Fibroblast of lung (primary cell): ENCODE data around the gene ZFYVE27. TPM values are rescaled to one million over a fixed set of nuclear protein-coding genes. Genes with fewer than 3 reads are reported as not detected.
A peak's percentile ranks its signal among the peaks of the same experiment; 100 is the strongest.

Source experiments
- DNase-seq, 2 donors: peaks; one replicate each; pipeline versions ENCODE4 v3.0.0 to v3.0.0-alpha.2; 2010; ENCODE audit warnings: low read depth in 2 of 2
- H2AFZ ChIP-seq: 2 replicates; pipeline ENCODE4 v1.5.1; 2012; ENCODE audit warnings: low read length, control low read depth, inconsistent platforms
- H3K27ac ChIP-seq: 2 replicates; pipeline ENCODE4 v1.5.1; 2011; ENCODE audit warnings: low read length, control low read depth; ENCODE audit not compliant: insufficient read depth
- H3K27me3 ChIP-seq: 2 replicates; pipeline ENCODE4 v1.5.1; 2011; ENCODE audit warnings: mild to moderate bottlenecking, low read length; ENCODE audit not compliant: control insufficient read depth, insufficient read depth
- H3K36me3 ChIP-seq: 2 replicates; pipeline ENCODE4 v1.5.1; 2011; ENCODE audit warnings: low read length; ENCODE audit not compliant: control insufficient read depth, insufficient read depth
- H3K4me1 ChIP-seq: 2 replicates; pipeline ENCODE4 v1.5.1; 2011; ENCODE audit warnings: low read length; ENCODE audit not compliant: control insufficient read depth, insufficient read depth; ENCODE audit errors: extremely low read depth
- H3K4me2 ChIP-seq: 2 replicates; pipeline ENCODE4 v1.5.1; 2011; ENCODE audit warnings: low read length, control low read depth; ENCODE audit not compliant: insufficient read depth; ENCODE audit errors: extremely low read depth
- H3K4me3 ChIP-seq, 4 experiments: fragments of 200-600 bp in 1 of 4; sonication (generic) in 1 of 4; replicated peaks in 1 of 4; 2 replicates each; pipeline ENCODE4 v1.5.1; 2011 to 2016; ENCODE audit warnings: low read length in 4 of 4, low read depth in 3 of 4, mild to moderate bottlenecking in 3 of 4, control low read depth in 2 of 4, inconsistent platforms in 1 of 4, mixed read lengths in 1 of 4; ENCODE audit not compliant: insufficient read depth in 1 of 4; ENCODE audit errors: control extremely low read depth in 1 of 4
- H3K79me2 ChIP-seq: 2 replicates; pipeline ENCODE4 v1.5.1; 2012; ENCODE audit warnings: mild to moderate bottlenecking, low read length, inconsistent platforms; ENCODE audit not compliant: control insufficient read depth, insufficient read depth
- H3K9ac ChIP-seq: 2 replicates; pipeline ENCODE4 v1.5.1; 2011; ENCODE audit warnings: mild to moderate bottlenecking, low read length, control low read depth; ENCODE audit not compliant: insufficient read depth
- H3K9me3 ChIP-seq: 2 replicates; pipeline ENCODE4 v1.5.1; 2012; ENCODE audit warnings: low read depth, low read length; ENCODE audit not compliant: control insufficient read depth, insufficient read depth
- H4K20me1 ChIP-seq: 2 replicates; pipeline ENCODE4 v1.5.1; 2011; ENCODE audit warnings: low read length; ENCODE audit not compliant: control insufficient read depth, insufficient read depth; ENCODE audit errors: extremely low read depth
- EZH2 ChIP-seq: IDR thresholded peaks from 2 replicates; pipeline ENCODE4 v1.5.1; 2012; ENCODE audit warnings: low read length, control low read depth, mild to moderate bottlenecking; ENCODE audit errors: missing control alignments
- polyA plus RNA-seq, 2 donors: library from polyadenylated mRNA; depleted of rRNA in 1 of 2; stranded (reverse) in 1 of 2; unstranded in 1 of 2; fragments of >200 nt; gene quantifications; 2 replicates each; pipeline ENCODE4 v1.2.1, GENCODE V29; 2011 to 2012; ENCODE audit warnings: missing spikeins in 1 of 2
- total RNA-seq: library from RNA; depleted of rRNA; stranded (reverse); fragments of >200 nt; gene quantifications from 2 replicates; pipeline ENCODE4 v1.2.1, GENCODE V29; 2014
- TF ChIP-seq, protein P1 (sequence below), 2 donors: IDR thresholded peaks in 1 of 2; conservative IDR thresholded peaks in 1 of 2; 1 replicate in 1 of 2; 2 replicates in 1 of 2; pipeline ENCODE4 v1.5.1; 2011 to 2012; ENCODE audit warnings: low read length in 2 of 2, control low read depth in 1 of 2, inconsistent platforms in 1 of 2, low read depth in 1 of 2, mild to moderate bottlenecking in 1 of 2

Gene ZFYVE27
- total and polyA plus RNA-seq, 2 donors (not counting 1 experiment from before 2014, with no cell fraction given): 8.3 to 22.1 TPM

DNA sequence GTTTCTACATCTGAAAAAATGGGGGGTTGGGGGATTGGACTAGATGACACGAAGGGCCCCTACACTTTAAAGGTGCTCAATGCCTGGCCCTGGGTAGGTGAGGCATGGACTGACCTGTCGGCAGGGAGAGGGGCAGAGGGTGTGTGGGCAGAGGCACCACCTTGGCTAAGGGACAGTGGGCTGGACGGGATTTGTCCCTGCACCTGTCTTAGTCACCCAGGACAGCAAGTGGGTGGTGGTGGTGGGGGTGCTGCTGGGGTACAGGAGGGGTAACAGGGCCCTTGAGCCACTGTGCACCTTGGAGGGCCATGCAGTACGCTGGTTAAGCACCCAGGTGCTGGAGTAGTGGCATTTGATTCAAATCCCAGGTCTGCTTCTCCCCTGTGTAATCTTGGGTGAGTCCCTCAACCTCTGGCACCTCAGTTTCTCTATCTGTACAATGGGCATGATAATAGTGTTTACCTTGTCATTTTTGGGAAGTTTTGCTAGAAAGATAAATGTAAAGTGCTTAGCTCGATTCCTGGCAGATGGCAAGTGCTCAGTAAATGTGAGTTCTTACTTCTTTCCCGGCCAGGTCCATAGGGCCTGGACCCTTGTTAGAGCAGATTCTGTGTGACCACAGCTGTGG lies 53.0 kb downstream of the ZFYVE27 start:
- TF ChIP-seq EZH2: no peak
- TF ChIP-seq, protein P1, sequence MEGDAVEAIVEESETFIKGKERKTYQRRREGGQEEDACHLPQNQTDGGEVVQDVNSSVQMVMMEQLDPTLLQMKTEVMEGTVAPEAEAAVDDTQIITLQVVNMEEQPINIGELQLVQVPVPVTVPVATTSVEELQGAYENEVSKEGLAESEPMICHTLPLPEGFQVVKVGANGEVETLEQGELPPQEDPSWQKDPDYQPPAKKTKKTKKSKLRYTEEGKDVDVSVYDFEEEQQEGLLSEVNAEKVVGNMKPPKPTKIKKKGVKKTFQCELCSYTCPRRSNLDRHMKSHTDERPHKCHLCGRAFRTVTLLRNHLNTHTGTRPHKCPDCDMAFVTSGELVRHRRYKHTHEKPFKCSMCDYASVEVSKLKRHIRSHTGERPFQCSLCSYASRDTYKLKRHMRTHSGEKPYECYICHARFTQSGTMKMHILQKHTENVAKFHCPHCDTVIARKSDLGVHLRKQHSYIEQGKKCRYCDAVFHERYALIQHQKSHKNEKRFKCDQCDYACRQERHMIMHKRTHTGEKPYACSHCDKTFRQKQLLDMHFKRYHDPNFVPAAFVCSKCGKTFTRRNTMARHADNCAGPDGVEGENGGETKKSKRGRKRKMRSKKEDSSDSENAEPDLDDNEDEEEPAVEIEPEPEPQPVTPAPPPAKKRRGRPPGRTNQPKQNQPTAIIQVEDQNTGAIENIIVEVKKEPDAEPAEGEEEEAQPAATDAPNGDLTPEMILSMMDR (conservative IDR thresholded peaks at IDR 0.05 in 1 of 2, IDR thresholded peaks at IDR 0.05 in 1 of 2; ENCODE audit: low read depth in 1 of 2, low read length in 2 of 2): no peak
- Histone ChIP-seq H3K4me3 (no peak overlapping the region), H3K4me2 (no peak overlapping the region), H3K79me2 (no peaks in the 10 kb centered on the region), H4K20me1 (no peaks in the 10 kb centered on the region), H3K36me3 (no peaks in the 10 kb centered on the region), H3K27me3 (peaks cover 4% of the 10 kb centered on the region), H3K9me3 (no peaks in the 10 kb centered on the region), H2AFZ (no peak overlapping the region), H3K27ac (no peak overlapping the region), H3K9ac (no peak overlapping the region), H3K4me1 (no peaks in the 10 kb centered on the region)
- no peak for DNase-seq

DNA sequence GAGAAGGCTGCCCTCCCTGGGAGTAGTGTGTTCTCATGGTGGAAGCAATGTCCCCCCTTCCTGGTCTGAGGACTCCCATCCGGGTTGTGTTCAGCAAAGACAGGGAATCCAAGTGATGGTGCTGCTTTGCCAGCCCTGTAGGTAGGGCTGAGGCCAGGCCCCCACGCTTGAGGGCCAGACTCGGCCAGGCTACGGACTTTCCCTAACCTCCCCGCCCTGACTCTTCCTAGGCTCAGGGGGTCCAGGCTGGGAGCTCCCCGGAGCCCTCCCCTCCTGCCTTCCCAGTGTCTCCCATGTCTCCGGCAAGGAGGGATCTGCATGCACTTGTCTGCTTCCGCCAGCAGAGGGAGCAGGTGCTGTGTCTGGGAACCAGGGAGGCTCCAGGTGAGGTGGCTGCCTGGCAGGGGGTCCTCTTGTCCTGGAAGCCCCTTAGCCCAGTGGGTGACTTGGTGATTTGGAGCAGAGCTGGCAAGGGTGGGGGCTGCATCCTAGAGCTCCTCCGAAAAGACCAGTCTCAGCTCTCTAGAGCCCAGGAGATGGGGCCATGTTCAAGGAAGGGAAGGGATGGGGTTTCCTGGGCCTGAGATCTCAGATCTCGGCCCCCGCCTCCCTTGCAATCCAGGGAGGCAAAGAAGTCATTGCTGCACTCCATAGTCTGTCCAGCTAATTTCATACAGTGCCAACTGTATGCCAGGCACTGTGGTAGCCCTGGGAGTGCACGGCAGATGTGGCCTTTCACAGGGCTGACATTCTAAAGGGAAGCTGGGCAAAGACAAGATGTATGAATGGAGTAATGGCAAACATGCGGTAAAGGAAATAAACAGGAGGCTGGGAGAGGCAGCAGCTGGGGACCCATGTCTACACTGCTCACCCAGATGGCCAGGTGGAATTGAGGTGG lies 55.1 kb downstream of the ZFYVE27 start:
- H3K9ac ChIP-seq: no peak overlapping the region
- H3K27me3 ChIP-seq: no peaks in the 10 kb centered on the region
- H3K36me3 ChIP-seq: no peaks in the 10 kb centered on the region
- no peaks in the 10 kb centered on the region for H4K20me1 ChIP-seq
- no peak for TF ChIP-seq EZH2
- TF ChIP-seq, protein P1 (conservative IDR thresholded peaks at IDR 0.05 in 1 of 2, IDR thresholded peaks at IDR 0.05 in 1 of 2; ENCODE audit: low read depth in 1 of 2, low read length in 2 of 2): peak; percentile 86 to 92
- no peaks in the 10 kb centered on the region for H3K9me3 ChIP-seq
- no peak overlapping the region for H3K27ac ChIP-seq
- no peaks in the 10 kb centered on the region for H3K79me2 ChIP-seq
- no peaks in the 10 kb centered on the region for H3K4me1 ChIP-seq
- no peak overlapping the region for H3K4me3 ChIP-seq
- no peak overlapping the region for H2AFZ ChIP-seq
- H3K4me2 ChIP-seq: no peak overlapping the region
- DNase-seq: peak; percentile 32 to 47

DNA sequence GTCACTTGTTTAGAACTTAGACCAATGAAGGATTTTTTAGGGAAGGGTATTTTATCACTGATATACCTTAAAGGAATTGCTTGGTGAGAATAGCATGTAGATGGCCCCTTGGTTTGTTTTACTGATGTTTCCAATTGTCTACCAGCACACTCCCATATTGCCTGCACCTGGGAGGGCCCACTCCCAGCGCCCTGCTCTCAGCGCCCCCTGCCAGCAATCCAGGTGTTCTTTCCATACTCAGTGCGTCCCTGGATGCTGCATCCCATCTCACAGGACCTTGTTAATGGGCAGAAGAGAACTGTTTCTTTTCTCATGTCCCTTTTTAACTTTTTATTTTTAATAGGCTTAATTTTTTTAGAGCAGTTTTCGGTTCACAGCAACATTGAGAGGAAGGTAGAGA lies 59.0 kb downstream of the ZFYVE27 start:
- no peak overlapping the region for H3K4me2 ChIP-seq
- no peaks in the 10 kb centered on the region for H3K79me2 ChIP-seq
- H2AFZ ChIP-seq: no peak overlapping the region
- no peaks in the 10 kb centered on the region for H4K20me1 ChIP-seq
- H3K9ac ChIP-seq: no peak overlapping the region
- H3K4me1 ChIP-seq: no peaks in the 10 kb centered on the region
- TF ChIP-seq, protein P1 (conservative IDR thresholded peaks at IDR 0.05 in 1 of 2, IDR thresholded peaks at IDR 0.05 in 1 of 2; ENCODE audit: low read depth in 1 of 2, low read length in 2 of 2): no peak
- no peak for TF ChIP-seq EZH2
- no peak for DNase-seq
- no peak overlapping the region for H3K27ac ChIP-seq
- H3K9me3 ChIP-seq: no peaks in the 10 kb centered on the region
- no peaks in the 10 kb centered on the region for H3K36me3 ChIP-seq
- H3K27me3 ChIP-seq: peaks cover 4% of the 10 kb centered on the region
- H3K4me3 ChIP-seq: no peak overlapping the region
